ENCODE results near the gene NKX2-3. TPM values are rescaled to one million over a fixed set of nuclear protein-coding genes. Genes with fewer than 3 reads are reported as not detected.

NKX2-3 gene
- polyA plus RNA-seq, 3 donors = not detected

DNA sequence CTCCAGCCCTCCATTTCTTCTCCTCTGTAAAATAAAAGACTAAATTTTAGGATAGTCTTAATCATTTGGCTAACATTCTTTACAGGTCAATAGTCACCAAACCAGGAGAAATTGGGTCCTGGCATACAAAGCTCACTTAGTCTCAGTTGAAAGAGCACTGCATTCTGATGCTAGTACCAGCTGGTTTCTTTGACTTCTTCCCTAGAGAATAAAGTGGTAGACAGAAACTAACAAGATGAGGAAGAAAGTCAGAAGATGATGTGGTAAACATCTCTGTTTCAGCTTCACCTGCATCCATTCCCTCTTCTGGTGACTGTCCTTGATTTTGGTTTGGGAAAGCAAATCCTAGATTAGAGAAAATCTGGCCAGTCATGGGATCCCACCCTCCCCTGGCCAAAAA is 37.2 kb downstream of the NKX2-3 start:
- no peaks in the 10 kb centered on the region for H3K79me2 ChIP-seq (ENCODE audit: insufficient read depth, low read length)
- H3K27ac Mint-ChIP-seq = no peak overlapping the region
- no peaks in the 10 kb centered on the region for H3K9me3 Mint-ChIP-seq
- H2AFZ ChIP-seq (ENCODE audit: insufficient read depth, low read depth, low read length, poor library complexity, severe bottlenecking) = no peak overlapping the region
- TF ChIP-seq, protein P1, sequence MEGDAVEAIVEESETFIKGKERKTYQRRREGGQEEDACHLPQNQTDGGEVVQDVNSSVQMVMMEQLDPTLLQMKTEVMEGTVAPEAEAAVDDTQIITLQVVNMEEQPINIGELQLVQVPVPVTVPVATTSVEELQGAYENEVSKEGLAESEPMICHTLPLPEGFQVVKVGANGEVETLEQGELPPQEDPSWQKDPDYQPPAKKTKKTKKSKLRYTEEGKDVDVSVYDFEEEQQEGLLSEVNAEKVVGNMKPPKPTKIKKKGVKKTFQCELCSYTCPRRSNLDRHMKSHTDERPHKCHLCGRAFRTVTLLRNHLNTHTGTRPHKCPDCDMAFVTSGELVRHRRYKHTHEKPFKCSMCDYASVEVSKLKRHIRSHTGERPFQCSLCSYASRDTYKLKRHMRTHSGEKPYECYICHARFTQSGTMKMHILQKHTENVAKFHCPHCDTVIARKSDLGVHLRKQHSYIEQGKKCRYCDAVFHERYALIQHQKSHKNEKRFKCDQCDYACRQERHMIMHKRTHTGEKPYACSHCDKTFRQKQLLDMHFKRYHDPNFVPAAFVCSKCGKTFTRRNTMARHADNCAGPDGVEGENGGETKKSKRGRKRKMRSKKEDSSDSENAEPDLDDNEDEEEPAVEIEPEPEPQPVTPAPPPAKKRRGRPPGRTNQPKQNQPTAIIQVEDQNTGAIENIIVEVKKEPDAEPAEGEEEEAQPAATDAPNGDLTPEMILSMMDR (IDR thresholded peaks at IDR 0.05) = no peak
- H3K36me3 ChIP-seq (replicated peaks in 1 of 2; ENCODE audit: control insufficient read depth in 1 of 2, insufficient read depth in 2 of 2, low read length in 2 of 2) = no peaks in the 10 kb centered on the region
- H3K4me3 Mint-ChIP-seq = no peak overlapping the region
- no peak overlapping the region for H3K4me2 ChIP-seq (replicated peaks; ENCODE audit: extremely low read depth, low read length, poor library complexity, severe bottlenecking)
- no peaks in the 10 kb centered on the region for H3K4me1 ChIP-seq (ENCODE audit: control insufficient read depth in 1 of 2, insufficient read depth in 2 of 2, low read length in 2 of 2)
- DNase-seq = no peak
- H3K9ac ChIP-seq (ENCODE audit: insufficient read depth, low read length, poor library complexity, severe bottlenecking) = no peak overlapping the region
- H3K27me3 ChIP-seq (ENCODE audit: control insufficient read depth in 2 of 2, insufficient read depth in 2 of 2, low read length in 2 of 2) = no peaks in the 10 kb centered on the region
- intact Hi-C loops (cut with micrococcal nuclease) = no loop called here
- no peaks in the 10 kb centered on the region for H3K36me3 Mint-ChIP-seq
- no peaks in the 10 kb centered on the region for H3K4me1 Mint-ChIP-seq
- H3K27ac ChIP-seq (ENCODE audit: low read depth in 1 of 2, low read length in 2 of 2) = no peak overlapping the region
- peaks cover 3 to 15% (median 5%) of the 10 kb centered on the region in 3 donors for H3K27me3 Mint-ChIP-seq (ENCODE audit: low read depth in 3 of 3)
- no peaks in the 10 kb centered on the region for H4K20me1 ChIP-seq (ENCODE audit: insufficient read depth, low read length)
- no peak overlapping the region for H3K4me3 ChIP-seq (replicated peaks in 1 of 3; ENCODE audit: low read depth in 2 of 3, low read length in 3 of 3)
- H3K9me3 ChIP-seq (replicated peaks in 1 of 2; ENCODE audit: control insufficient read depth in 1 of 2, insufficient read depth in 1 of 2, low read length in 2 of 2) = no peaks in the 10 kb centered on the region

DNA sequence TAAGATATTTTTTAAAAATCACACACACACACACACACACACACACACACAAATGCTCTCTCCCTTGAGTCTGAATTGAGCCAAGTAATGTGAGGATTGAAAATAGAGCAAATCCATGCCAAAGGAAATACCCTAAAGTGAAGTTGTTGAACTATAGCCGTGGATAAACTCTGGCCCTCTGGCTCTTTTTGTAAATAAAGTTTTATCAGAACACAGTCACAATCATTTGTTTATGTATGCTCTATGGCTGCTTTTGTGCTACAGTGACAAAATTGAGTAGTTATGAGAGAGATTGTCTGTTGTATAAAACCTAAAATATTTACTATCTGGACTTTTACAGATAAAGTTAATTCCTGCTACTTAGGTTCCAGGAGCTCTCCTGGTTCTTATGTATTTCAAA is 39.1 kb downstream of the NKX2-3 start:
- H3K27ac Mint-ChIP-seq = no peak overlapping the region

More for the DNA sequence above, 39.1 kb downstream of the NKX2-3 start:
- no peaks in the 10 kb centered on the region for H3K79me2 ChIP-seq (ENCODE audit: insufficient read depth, low read length)
- TF ChIP-seq, protein P1 (IDR thresholded peaks at IDR 0.05) = no peak
- H3K27me3 Mint-ChIP-seq (ENCODE audit: low read depth in 3 of 3) = peaks cover 3 to 13% (median 4%) of the 10 kb centered on the region in 3 donors
- WGBS (ENCODE audit: insufficient coverage) = no CpG with 5 or more reads among the region's 1 CpG
- H3K9me3 Mint-ChIP-seq = no peaks in the 10 kb centered on the region
- H3K9ac ChIP-seq (ENCODE audit: insufficient read depth, low read length, poor library complexity, severe bottlenecking) = no peak overlapping the region
- intact Hi-C loops (cut with micrococcal nuclease) = no loop called here
- no peaks in the 10 kb centered on the region for H3K36me3 ChIP-seq (replicated peaks in 1 of 2; ENCODE audit: control insufficient read depth in 1 of 2, insufficient read depth in 2 of 2, low read length in 2 of 2)
- H3K4me1 Mint-ChIP-seq = no peaks in the 10 kb centered on the region
- no peak overlapping the region for H3K4me2 ChIP-seq (replicated peaks; ENCODE audit: extremely low read depth, low read length, poor library complexity, severe bottlenecking)
- no peaks in the 10 kb centered on the region for H3K9me3 ChIP-seq (replicated peaks in 1 of 2; ENCODE audit: control insufficient read depth in 1 of 2, insufficient read depth in 1 of 2, low read length in 2 of 2)
- H2AFZ ChIP-seq (ENCODE audit: insufficient read depth, low read depth, low read length, poor library complexity, severe bottlenecking) = no peak overlapping the region
- no peaks in the 10 kb centered on the region for H3K4me1 ChIP-seq (ENCODE audit: control insufficient read depth in 1 of 2, insufficient read depth in 2 of 2, low read length in 2 of 2)
- no peak for DNase-seq
- no peaks in the 10 kb centered on the region for H4K20me1 ChIP-seq (ENCODE audit: insufficient read depth, low read length)
- H3K36me3 Mint-ChIP-seq = no peaks in the 10 kb centered on the region
- H3K27ac ChIP-seq (ENCODE audit: low read depth in 1 of 2, low read length in 2 of 2) = no peak overlapping the region
- no peak overlapping the region for H3K4me3 Mint-ChIP-seq
- H3K4me3 ChIP-seq (replicated peaks in 1 of 3; ENCODE audit: low read depth in 2 of 3, low read length in 3 of 3) = no peak overlapping the region
- no peaks in the 10 kb centered on the region for H3K27me3 ChIP-seq (ENCODE audit: control insufficient read depth in 2 of 2, insufficient read depth in 2 of 2, low read length in 2 of 2)
